RWPE2 (cell line): Measurements from ENCODE around the gene KRT12.

Experiments
- ATAC-seq: fragments of 200-7000 bp; cut with Tn5 transposase; 3 replicates; pipeline ENCODE4 v1.9.1; 2021; ENCODE audit warnings: low read depth
- DNase-seq: peaks from one replicate; pipeline ENCODE4 v3.0.0-alpha.2; 2020; ENCODE audit warnings: low spot score
- H3K27ac ChIP-seq: fragments of 450-650 bp; 2 replicates; pipeline ENCODE4 v1.5.1; 2017; ENCODE audit warnings: mild to moderate bottlenecking; ENCODE audit not compliant: poor library complexity, severe bottlenecking
- H3K27me3 ChIP-seq: fragments of 250-450 bp; sonication (Bioruptor Pico); 2 replicates; pipeline ENCODE4 v1.5.1; 2021; ENCODE audit warnings: mild to moderate bottlenecking, moderate library complexity; ENCODE audit not compliant: insufficient read depth, poor library complexity, severe bottlenecking
- H3K36me3 ChIP-seq: fragments of 250-450 bp; sonication (Bioruptor Pico); 2 replicates; pipeline ENCODE4 v1.5.1; 2020; ENCODE audit warnings: low read depth, mild to moderate bottlenecking, moderate library complexity
- H3K4me1 ChIP-seq: fragments of 250-450 bp; sonication (Bioruptor Pico); 2 replicates; pipeline ENCODE4 v1.5.1; 2021; ENCODE audit warnings: mild to moderate bottlenecking, moderate library complexity; ENCODE audit not compliant: insufficient read depth, poor library complexity, severe bottlenecking
- H3K4me3 ChIP-seq: fragments of 250-450 bp; sonication (Bioruptor Pico); 2 replicates; pipeline ENCODE4 v1.5.1; 2021; ENCODE audit warnings: mild to moderate bottlenecking, moderate library complexity; ENCODE audit not compliant: severe bottlenecking
- H3K9me3 ChIP-seq: fragments of 250-450 bp; sonication (Bioruptor Pico); 2 replicates; pipeline ENCODE4 v1.5.1; 2021; ENCODE audit warnings: mild to moderate bottlenecking, moderate library complexity; ENCODE audit not compliant: severe bottlenecking
- CTCF ChIP-seq: fragments of 450-650 bp; IDR thresholded peaks from one replicate; pipeline ENCODE4 v1.5.1; 2017; ENCODE audit warnings: mild to moderate bottlenecking, moderate library complexity; ENCODE audit not compliant: poor library complexity, severe bottlenecking

Gene KRT12

GRCh38 chr17:40872416-40872815 lies 5.4 kb upstream of the KRT12 start:
- no peak overlapping the region for H3K4me3 ChIP-seq
- no peaks in the 10 kb centered on the region for H3K9me3 ChIP-seq
- DNase-seq (no peak), ATAC-seq (no peak)
- TF ChIP-seq CTCF, result no peak
- no peak overlapping the region for H3K27ac ChIP-seq
- H3K4me1 ChIP-seq, result no peaks in the 10 kb centered on the region
- no peaks in the 10 kb centered on the region for H3K36me3 ChIP-seq
- no peaks in the 10 kb centered on the region for H3K27me3 ChIP-seq

- no peaks in the 10 kb centered on the region for H3K36me3 ChIP-seq
- no peak overlapping the region for H3K4me3 ChIP-seq
- ATAC-seq, result no peak
- H3K4me1 ChIP-seq, result no peaks in the 10 kb centered on the region
- TF ChIP-seq CTCF, result no peak
- no peaks in the 10 kb centered on the region for H3K27me3 ChIP-seq
- DNase-seq, result no peak
- H3K9me3 ChIP-seq, result no peaks in the 10 kb centered on the region
- H3K27ac ChIP-seq, result no peak overlapping the region
Observed at GRCh38 chr17:40871316-40871715, 4.3 kb upstream of the KRT12 start.

GRCh38 chr17:40870136-40870535 lies 3.1 kb upstream of the KRT12 start:
- Histone ChIP-seq H3K27ac (no peak overlapping the region), H3K4me1 (no peaks in the 10 kb centered on the region), H3K9me3 (no peaks in the 10 kb centered on the region), H3K4me3 (no peak overlapping the region), H3K36me3 (no peaks in the 10 kb centered on the region), H3K27me3 (no peaks in the 10 kb centered on the region)
- no peak for TF ChIP-seq CTCF
- no peak for DNase-seq
- no peak for ATAC-seq

GRCh38 chr17:40864661-40865390 lies 2.2 kb downstream of the KRT12 start:
- ATAC-seq (no peak), DNase-seq (no peak)
- Histone ChIP-seq H3K4me1 (no peaks in the 10 kb centered on the region), H3K4me3 (no peak overlapping the region), H3K27me3 (no peaks in the 10 kb centered on the region), H3K36me3 (no peaks in the 10 kb centered on the region), H3K9me3 (no peaks in the 10 kb centered on the region), H3K27ac (no peak overlapping the region)
- TF ChIP-seq CTCF, result no peak

GRCh38 chr17:40862985-40863733 lies 3.9 kb downstream of the KRT12 start:
- H3K36me3 ChIP-seq, result no peaks in the 10 kb centered on the region
- no peak for DNase-seq
- H3K27ac ChIP-seq, result no peak overlapping the region
- H3K4me1 ChIP-seq, result no peaks in the 10 kb centered on the region
- no peaks in the 10 kb centered on the region for H3K9me3 ChIP-seq
- H3K4me3 ChIP-seq, result no peak overlapping the region
- H3K27me3 ChIP-seq, result no peaks in the 10 kb centered on the region
- ATAC-seq, result no peak
- no peak for TF ChIP-seq CTCF
